HK-2 (cell line): Measurements from ENCODE around the gene ENOSF1.
"Not testable (repeated sequence)": the region's sequence is repeated elsewhere in the genome, so short reads cannot be mapped to it uniquely, and the experiment has no call there.

Experiments
- DNase-seq: peaks from one replicate; pipeline ENCODE4 v3.0.0-alpha.2; 2018; ENCODE audit not compliant: unreplicated experiment

Gene ENOSF1

DNA sequence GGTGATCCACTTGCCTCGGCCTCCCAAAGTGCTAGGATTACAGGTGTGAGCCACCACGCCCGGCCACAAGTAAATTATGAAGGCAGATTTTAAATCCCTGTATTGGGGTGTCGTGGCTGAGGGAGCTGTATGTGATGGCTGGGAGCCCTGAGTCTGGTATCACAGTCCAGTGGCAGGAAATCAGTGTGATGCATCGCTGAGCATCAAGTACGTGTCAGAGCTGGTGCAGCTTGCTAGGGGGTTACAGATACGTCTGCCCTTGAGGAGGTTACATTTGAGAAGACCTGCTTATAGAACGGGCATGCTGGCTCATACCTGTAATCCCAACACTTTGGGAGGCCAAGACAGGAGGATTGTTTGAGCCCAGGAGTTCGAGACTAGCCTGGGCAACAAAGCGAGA is 4.3 kb downstream of the ENOSF1 start:
- no peak for DNase-seq

DNA sequence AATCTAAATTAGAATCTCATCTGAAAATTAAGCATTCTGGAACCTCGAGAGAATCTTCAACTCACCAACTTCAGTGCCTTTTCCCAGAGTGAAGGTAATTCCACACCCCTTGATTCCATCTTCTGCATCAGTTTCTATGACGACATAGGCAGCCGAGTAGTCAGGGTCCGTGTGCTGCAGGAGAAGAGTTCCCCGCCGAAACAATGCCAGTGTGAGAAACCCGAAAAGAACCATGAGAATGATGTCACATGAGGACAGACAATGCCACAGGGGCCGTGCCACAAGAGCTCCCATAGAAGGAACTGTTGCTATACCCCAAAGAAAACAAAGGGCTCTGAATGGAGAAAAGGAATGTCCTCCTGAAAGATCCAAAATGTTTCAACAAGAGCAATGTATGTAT is 6.0 kb downstream of the ENOSF1 start:
- DNase-seq: no peak

DNA sequence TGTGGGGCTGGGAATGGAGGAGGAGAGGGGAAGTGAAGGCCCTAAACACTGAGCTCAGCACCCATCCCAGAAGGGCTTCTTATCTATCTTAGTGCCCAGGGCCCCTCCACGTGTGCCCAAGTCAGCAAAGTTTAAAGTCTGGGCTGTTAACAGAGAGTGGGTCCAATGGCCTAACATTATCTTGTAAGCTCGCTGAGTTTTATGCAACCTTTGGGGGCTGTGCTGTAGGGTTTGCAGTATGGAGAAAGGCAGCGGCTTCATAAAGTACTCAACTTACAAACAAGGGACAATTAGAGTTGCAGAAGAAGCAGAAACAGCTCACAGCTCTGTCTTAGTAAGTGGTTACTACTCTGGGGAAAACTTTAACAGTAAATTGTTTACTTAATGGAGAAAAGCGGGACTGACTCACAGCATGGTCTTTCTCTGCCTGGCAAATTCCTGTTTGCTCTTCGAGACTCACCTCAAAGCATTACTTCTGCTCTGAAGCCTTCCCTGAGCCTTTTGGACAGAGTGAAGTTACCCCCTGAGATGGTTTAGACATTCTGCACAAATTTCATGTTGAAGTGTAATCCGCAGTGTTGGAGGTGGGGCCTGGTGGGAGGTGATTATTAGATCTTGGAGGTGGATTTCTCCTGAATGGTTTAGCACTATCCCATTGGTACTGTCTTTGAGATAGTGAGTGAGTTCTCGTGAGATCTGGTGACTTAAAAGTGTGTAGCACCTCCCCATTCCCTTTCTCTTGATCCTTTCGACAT is 9.0 kb downstream of the ENOSF1 start:
- peak; percentile 58 for DNase-seq

DNA sequence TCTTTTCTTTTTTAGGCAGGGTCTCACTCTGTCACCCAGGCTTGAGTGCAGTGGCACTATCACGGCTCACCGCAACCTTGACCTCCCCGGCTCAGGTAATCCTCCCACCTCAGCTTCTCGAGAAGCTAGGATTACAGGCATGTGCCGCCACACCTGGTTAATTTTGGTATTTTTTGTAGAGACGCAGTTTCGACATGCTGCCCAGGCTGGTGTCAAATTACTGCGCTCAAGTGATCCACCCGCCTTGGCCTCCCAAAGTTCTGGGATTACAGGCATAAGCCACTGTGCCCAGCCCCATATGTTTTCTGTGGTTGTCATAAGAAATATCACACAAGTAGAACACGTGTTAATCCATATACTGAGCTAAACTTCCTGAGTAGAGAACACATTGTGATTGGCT is 14.6 kb downstream of the ENOSF1 start:
- DNase-seq: no peak

DNA sequence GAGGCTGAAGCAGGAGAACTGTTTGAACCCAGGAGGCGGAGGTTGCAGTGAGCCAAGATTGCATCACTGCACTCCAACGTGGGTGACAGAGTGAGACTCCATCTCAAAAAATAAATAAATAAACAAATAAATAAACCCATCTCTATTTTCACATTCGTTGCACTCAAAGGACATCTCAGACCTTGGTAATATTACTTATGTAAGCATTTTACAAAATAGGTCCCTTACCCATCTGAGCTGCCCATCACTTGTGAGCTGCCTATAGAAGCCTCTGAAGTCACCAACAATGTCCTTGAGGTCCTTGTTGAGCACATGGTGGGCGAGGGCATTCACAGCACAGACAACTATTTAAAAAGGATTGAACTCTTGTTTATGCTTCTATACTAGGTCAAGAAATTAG is 15.4 kb downstream of the ENOSF1 start:
- no peak for DNase-seq

DNA sequence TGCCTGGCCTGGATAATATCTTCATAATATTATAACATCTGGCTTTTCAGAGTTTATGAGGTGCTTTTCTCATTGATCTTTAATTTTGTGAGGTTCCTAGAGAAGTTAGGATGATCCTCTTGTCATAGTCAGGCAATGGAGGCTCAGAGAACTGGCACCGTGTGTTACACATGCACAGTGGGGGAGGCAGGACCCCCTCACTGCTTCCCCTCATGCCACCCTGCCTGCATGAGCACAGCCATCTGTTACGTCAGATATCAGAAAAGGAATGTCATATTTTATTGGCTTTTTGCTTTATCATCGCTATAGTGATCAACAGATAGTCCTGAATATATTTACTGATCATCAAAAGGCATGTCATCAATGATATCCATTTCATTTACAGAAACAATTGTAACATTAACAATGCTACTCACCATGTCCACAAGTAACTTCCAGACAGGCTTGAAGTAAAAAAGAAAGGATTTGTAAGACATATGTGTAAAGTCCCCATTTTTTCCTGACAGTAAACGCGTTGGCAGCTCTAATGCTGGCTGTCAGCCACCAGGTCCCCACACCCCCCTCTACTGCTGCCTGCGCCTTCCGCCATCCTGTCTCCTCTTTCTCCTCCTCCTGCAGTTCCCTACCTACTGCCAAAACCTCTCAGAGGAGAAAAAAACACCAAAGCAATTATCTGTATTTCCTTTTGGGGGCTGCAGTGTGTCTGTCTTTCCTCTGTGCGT is 18.8 kb downstream of the ENOSF1 start:
- no peak for DNase-seq

DNA sequence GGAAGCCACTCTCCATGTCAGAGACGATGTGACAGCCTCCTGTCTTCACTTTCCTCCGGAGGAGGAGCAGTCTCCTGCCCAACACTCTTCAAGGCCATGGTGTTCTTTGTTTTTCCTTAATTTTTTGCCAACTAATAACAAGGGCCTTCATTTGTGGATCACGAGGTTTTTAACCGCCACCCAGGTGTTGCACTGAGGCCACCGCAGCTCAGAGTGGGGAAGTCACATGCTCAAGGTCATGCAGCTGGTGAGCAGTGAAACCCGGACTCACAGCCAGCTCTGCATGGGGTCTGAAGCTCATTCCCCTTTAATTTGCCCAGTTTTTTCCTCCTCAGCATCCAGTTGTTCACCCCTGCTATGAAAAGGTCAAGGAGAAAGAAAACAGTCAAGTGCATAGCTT is 19.6 kb downstream of the ENOSF1 start:
- DNase-seq: no peak

DNA sequence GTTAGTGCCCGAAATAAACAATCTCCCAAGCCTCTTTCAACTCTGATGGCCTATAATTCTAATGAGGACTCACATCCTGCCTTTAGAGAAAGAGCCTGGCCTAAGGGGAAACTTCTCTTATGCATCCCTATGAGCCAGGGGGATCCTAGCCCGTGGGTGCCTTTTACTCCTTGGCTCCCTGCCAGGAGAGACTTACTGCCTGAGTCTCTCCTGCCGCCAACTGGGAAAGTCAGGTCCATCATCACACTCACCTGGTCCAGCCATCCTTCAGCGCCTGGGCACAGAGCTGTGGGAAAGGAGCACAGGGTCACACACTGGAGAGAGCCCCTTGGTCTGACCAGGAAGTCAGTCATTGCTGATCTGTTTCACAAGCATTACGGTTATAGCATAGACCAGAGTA is 24.1 kb downstream of the ENOSF1 start:
- DNase-seq: no peak

DNA sequence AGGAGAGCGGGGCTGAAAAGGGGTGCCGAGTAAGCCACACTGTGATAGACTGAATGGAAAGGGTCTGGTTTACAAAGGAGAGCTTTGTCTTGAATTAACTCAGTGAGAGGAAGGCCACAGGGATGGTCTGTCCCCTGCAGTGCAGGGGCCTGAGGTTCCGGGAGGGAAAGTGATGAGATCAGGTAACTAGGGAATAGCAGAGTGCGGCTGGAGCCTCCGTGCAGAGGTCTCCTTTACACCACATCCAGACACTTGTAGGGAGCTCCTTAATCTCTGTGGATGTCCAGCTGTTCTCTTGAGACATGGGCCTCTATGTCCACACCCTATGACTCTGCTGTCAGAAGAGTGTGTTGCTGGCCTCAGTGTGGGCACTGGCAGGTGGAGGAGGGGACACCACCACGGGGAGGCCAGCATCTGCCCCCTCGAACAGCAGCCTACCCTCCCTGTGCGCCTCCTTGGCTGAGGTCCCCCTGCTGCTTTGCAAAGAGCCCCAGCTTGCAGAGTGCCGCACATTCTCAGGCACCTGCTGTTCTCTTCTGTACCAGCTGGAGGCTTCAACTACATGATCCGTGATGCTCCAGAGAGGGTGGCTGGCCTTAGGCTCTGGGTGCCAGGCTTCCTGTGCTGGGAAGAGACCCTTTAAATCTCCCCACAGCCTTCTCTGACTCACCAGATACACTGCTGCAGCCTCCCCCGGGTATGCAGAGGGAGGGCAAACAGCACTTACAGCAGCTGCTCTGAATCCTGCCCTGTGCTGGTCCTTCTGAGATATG is 25.9 kb downstream of the ENOSF1 start:
- no peak for DNase-seq

DNA sequence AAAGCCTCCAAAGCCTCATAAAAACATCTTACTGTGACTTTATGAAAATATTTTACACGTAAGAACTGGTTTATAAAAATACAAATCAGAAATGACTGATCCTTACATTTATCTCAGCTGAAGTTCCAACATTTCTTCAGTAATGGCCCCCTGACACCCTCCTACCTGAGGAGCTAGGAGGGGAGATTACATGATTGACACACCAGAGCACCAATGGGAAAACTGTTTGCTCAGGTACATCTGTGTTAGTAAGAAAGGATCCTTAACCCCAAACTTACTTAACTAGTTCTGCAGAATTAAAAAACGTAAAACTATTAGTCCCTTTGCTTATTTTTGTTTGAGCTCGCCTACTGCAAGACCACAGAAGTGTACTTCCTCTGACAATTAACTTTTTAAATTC is 27.0 kb downstream of the ENOSF1 start:
- no peak for DNase-seq

DNA sequence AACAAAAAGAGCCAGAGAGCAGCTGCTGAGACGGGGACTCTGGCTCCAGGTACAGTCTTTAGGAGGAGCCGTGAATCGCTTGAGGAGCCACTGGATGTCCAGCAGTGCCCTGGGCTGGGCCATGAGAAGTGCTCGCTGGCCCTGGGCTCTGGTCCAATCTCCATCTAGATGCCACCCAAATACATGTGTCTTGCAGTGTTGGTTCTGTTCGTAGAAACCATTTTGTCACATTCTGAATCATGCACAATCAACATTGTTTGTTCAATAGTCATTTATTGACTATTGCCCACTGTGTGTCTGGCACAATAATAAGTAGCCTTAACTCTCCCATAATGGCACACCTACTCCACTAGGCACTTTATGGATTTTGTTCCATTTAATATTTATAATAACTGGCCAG is 28.9 kb downstream of the ENOSF1 start:
- no peak for DNase-seq

DNA sequence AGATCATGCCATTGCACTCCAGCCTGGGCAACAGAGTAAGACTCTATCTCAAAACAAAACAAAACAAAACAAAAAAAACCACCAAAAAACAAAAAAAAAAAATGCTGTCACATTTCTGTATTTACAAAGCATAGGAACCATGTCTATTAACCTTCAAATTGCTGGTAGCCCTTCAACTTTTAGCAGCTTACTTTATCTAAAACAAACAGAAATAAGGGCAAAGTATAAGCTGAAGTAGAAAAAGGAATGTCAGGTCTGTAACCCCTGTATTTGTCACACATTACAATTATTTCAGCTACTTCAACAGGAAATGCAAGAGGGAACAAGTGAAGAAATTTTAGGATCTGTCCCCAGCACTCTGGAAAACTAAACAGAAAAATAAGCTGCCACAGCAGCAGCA is 29.6 kb downstream of the ENOSF1 start:
- DNase-seq: no peak

DNA sequence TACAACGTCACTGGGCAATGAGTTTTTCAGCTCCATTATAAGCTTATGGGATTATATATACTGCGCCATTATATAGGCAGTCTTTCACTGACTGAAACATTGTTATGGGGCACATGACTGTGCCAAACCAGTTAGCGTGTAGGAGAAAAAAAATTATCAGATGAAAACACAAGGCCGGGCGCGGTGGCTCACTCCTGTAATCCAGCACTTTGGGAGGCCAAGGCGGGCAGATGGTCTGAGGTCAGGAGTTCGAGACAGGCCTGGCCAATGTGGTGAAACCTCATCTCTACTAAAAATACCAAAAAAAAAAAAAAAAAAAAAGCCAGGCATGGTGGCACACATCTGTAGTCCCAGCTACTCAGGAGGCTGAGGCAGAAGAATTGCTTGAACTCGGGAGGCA is 30.0 kb downstream of the ENOSF1 start:
- DNase-seq: not testable (repeated sequence)

DNA sequence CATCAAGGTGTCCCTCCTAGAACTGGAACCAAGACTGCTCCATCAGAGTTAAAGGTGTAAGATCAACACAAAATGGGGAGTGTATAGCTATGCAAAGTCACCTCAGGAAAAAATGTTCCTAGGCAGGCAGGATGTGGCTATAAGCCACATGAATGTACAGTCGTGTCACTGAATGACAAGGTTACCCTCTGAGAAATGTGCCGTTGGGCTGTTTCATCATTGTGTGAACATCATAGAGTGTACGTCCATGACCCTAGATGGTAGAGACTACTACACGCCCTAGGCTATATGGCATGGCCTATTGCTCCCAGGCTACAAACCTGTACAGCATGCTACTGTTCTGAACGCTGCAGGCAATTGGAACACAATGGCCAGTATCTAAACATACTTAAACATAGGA is 30.4 kb downstream of the ENOSF1 start:
- no peak for DNase-seq

DNA sequence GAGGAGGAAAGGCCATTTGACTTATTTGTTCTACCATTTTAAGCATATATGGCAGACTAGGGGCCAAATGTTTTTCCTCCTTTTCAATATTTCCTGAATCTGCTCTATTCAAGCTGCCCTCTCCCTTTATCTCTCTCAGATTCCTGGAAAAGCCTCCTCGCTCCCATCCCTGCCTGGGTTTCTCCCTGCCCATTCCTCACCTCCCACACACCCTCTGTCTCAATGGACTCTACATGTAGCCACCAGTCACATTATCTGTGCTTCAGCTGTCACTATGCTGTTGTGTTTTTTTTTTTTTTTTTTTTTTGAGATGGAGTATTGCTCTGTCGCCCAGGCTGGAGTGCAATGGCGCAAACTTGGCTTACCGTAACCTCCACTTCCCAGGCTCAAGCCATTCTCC is 32.0 kb downstream of the ENOSF1 start:
- no peak for DNase-seq

DNA sequence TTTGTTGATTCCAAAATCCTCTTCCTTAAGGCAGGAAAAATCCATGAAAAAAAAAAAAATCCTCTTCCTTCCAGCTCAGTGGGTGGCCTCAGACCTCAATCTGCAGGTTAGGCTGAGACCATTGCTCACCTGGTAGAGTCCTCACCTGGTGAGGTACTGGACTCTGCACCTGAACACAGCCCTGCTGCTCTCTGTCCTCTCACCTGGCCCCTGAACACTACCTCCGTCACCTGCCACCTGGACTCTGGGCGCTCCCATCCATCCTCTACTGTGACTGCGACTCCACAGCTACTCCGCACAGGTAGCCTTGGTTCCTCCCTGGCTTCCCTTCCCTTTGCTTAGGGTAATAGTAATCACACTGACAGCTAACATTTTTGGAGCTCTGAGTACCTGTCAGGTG is 32.9 kb downstream of the ENOSF1 start:
- DNase-seq: no peak

DNA sequence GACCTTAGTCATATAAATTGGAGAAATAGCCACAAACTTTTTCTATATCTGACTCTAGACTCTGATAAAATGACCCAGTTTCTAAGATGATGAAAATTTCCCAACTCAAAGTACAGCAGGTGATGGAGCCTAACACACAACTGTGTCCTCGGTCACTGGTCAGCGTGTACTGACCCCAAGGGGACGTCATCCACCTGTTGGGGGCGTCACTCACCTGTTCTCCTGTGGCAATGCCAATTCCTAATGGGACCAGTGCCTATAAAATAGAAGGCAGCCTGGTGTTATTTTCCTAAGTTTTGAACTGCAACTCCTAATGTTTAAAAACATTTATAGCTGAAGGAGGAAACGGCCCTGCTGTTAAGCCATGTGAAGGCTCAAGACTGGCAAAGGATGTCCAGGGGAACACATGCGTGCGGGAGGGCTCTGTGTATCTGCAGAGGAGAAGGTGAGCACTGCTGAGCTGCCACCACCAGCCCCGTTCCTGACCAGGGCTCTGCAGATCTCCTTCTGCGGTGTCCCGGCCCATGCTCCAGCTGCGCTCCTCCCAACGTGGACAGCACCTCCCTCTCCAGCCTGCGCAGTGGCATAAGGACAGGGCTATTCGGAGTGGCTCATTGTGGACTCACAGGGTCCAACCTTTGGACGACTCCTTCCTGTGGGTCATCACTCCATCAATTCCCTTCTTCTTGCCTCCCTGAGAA is 33.8 kb downstream of the ENOSF1 start:
- DNase-seq: no peak

DNA sequence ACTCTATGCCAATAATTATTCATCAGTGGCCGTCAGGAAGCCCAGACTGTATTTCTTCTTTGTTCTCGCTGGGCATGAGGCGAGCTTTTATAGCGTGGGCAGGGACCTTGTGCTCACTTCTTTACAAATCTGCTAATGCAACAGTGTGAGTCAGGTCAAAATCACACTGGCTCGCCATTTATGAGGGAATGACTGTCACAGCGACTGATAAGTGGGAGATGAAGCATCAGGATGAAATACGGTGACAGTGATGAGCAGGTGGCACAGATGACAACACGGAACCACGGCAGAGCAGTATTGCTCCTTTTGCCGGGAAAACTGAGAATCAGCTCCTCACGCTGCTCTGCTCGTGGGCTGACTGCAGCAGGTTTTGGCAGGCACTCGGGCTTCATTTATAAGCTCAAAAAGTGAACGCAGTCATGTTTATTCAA is 34.5 kb downstream of the ENOSF1 start:
- no peak for DNase-seq

DNA sequence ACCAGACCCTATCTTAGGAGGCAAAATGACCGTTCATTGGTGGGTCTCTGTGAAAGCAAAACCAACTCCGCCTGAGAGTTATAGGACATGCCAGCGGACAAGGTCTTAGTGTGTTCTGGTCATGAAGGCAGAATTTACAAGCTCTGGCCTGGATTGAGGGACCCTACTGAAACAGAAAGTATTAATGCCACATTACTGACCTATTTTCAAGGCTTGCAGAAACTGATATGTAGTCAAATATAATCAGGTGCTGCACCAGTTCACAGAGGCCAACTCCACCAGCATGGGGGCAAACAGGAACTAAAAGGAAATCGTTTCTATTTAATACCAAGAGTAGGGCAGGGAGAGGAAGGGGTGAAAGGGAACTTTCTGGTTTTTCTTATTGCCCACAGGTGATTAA is 35.3 kb downstream of the ENOSF1 start:
- DNase-seq: no peak

DNA sequence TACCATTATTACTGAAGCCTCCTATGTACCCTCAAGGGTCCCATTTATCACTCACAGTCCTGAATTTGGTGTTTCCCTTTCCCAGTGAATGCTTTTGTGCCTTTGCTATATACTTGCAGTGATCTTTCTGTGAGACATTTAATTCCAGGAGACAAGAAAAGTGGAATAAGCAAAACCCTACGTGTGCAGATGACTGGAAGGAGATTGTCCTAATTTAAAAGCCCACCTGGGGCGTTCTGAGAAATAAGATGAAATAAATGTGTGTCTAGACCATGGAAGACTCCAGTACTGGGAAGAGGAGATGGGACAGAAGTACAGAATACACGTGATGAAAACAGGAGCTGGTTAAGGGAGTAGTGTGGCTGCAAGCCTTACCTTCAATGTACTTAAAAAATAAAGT is 35.7 kb downstream of the ENOSF1 start:
- DNase-seq: no peak

DNA sequence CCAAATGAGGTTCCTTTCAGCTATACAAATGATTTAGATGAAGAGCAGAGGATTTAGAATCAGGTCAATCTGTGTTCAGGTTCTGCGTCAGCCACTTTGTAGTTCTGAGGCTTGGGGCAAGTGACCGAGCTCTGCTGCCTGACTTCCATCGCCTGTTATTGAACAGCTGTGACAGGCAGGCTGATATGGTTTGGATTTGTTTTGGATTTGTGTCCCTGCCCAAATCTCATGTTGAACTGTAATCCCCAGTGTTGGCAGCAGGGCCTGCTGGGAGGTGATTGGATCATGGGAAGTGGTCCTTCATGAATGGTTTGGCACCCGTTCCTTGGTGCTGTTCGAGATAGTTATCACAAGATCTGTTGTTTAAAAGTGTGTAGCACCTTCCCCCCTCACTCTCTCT is 36.4 kb downstream of the ENOSF1 start:
- no peak for DNase-seq

DNA sequence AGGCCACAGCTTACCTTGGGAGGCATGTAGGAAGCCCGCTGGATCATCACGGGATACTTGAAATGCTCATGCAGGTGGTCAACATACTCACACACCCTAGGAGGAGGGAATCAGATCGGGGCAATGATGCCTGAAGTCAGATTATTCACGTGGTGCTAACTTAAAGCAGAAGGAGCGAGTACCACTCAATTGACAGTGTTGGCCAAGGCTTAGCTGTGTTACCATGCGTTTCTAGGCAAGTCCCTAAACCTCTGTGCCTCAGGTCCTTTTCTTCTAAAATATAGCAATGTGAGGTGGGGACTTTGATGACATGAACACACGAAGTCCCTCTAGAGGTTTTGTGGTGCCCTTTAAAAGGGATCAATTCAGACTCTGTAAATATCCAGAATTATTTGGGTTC is 37.1 kb downstream of the ENOSF1 start:
- no peak for DNase-seq
